GM20431 (cell line): ENCODE measurements around the gene F12.
"Not testable (repeated sequence)": the region's sequence is repeated elsewhere in the genome, so short reads cannot be mapped to it uniquely, and the experiment has no call there.

Experiments
- in situ Hi-C: fragments of 300-500 bp; cut with MseI, MboI; formaldehyde crosslinking; loops from one replicate; pipeline ENCODE4 v1.15.0; 2020; ENCODE audit warnings: low sequenced_read_pairs; ENCODE audit not compliant: unreplicated experiment

F12 gene

GRCh38 chr5:177393990-177394389, 15.4 kb downstream of the F12 start:
- in situ Hi-C loops = no loop called here

- in situ Hi-C loops = no loop called here
These were observed 16.1 kb downstream of the F12 start for GRCh38 chr5:177393206-177393765.

GRCh38 chr5:177392765-177393164, 16.6 kb downstream of the F12 start:
- in situ Hi-C loops = no loop called here

GRCh38 chr5:177390363-177391300, 18.7 kb downstream of the F12 start:
- in situ Hi-C loops = no loop called here

GRCh38 chr5:177389241-177390169, 19.9 kb downstream of the F12 start:
- in situ Hi-C loops = no loop called here

GRCh38 chr5:177388521-177389052, 20.8 kb downstream of the F12 start:
- in situ Hi-C loops = no loop called here

- in situ Hi-C loops = no loop called here
These were observed 22.0 kb downstream of the F12 start for GRCh38 chr5:177387405-177387804.

GRCh38 chr5:177386542-177386941, 22.8 kb downstream of the F12 start:
- in situ Hi-C loops = no loop called here

- in situ Hi-C loops = no loop called here
These were observed 23.6 kb downstream of the F12 start for GRCh38 chr5:177385720-177386119.

GRCh38 chr5:177384134-177384533, 25.2 kb downstream of the F12 start, which contains the start of gene SLC34A1:
TSS of gene SLC34A1 (plus strand) at chr5:177384434. CDS start at chr5:177385742, 1,308 bp downstream.
- in situ Hi-C loops = no loop called here

GRCh38 chr5:177383181-177383580, 26.2 kb downstream of the F12 start:
- in situ Hi-C loops = no loop called here

- in situ Hi-C loops = no loop called here
These were observed 26.8 kb downstream of the F12 start for GRCh38 chr5:177382423-177383029.

- in situ Hi-C loops = no loop called here
These were observed 28.6 kb downstream of the F12 start for GRCh38 chr5:177380805-177381126.

GRCh38 chr5:177378884-177379883, 30.2 kb downstream of the F12 start:
- in situ Hi-C loops = no loop called here

- in situ Hi-C loops = no loop called here
These were observed 31.2 kb downstream of the F12 start for GRCh38 chr5:177377851-177378776.

GRCh38 chr5:177376107-177376506, 33.3 kb downstream of the F12 start:
- in situ Hi-C loops = no loop called here

GRCh38 chr5:177375516-177375915, 33.8 kb downstream of the F12 start:
- in situ Hi-C loops = not testable (repeated sequence)

GRCh38 chr5:177374211-177374610, 35.2 kb downstream of the F12 start:
- in situ Hi-C loops = no loop called here
